Peyer's patch (tissue), 4 donors: ENCODE measurements around the gene EDIL3. TPM values are rescaled to one million over a fixed set of nuclear protein-coding genes. Genes with fewer than 3 reads are reported as not detected.

ENCODE experiments used
- DNase-seq, 3 donors: peaks; one replicate each; pipeline ENCODE4 v3.0.0-alpha.2; 2017 to 2019
- H3K27ac ChIP-seq, 4 donors: fragments of 200-600 bp; sonication (generic); one replicate each; pipeline ENCODE4 v1.5.1; 2016 to 2019
- H3K27me3 ChIP-seq, 2 donors: fragments of 200-600 bp; sonication (generic); one replicate each; pipeline ENCODE4 v1.5.1; 2019
- H3K36me3 ChIP-seq, 3 donors: fragments of 200-600 bp; sonication (generic); one replicate each; pipeline ENCODE4 v1.5.1; 2016 to 2019
- H3K4me1 ChIP-seq, 4 donors: fragments of 200-600 bp; sonication (generic); one replicate each; pipeline ENCODE4 v1.5.1; 2016 to 2019
- H3K4me3 ChIP-seq, 4 donors: fragments of 200-600 bp; sonication (generic); 1 replicate in 3 of 4; 2 replicates in 1 of 4; pipeline ENCODE4 v1.5.1; 2016 to 2019; ENCODE audit warnings: mild to moderate bottlenecking in 1 of 4
- H3K9me3 ChIP-seq, 4 donors: fragments of 200-600 bp; sonication (generic); one replicate each; pipeline ENCODE4 v1.5.1; 2016 to 2019; ENCODE audit warnings: mild to moderate bottlenecking in 1 of 4
- CTCF ChIP-seq, 6 experiments: fragments of 450-650 bp in 4 of 6; fragments of 200-600 bp in 2 of 6; sonication (generic) in 1 of 6; IDR thresholded peaks; one replicate each; pipeline ENCODE4 v1.5.1; 2017 to 2019; ENCODE audit warnings: antibody characterized with exemption in 6 of 6, mild to moderate bottlenecking in 3 of 6, moderate library complexity in 1 of 6
- POLR2A ChIP-seq, 2 donors: fragments of 450-650 bp; IDR thresholded peaks; one replicate each; pipeline ENCODE4 v1.5.1; 2017; ENCODE audit warnings: antibody characterized with exemption in 2 of 2, mild to moderate bottlenecking in 2 of 2, moderate library complexity in 2 of 2
- total RNA-seq, 4 donors: library from RNA; depleted of rRNA; stranded (reverse); fragments of >200 nt; gene quantifications; one replicate each; pipeline ENCODE4 v1.1.0, GENCODE V29; 2016

EDIL3 gene
- total RNA-seq, 4 donors from 2014 or later = 6.0 to 18.2 (median 6.4) TPM

GRCh38 chr5:83931969-83932368 lies 452.7 kb downstream of the EDIL3 start:
- Histone ChIP-seq H3K27me3 (no peaks in the 10 kb centered on the region), H3K4me1 (no peaks in the 10 kb centered on the region), H3K4me3 (no peak overlapping the region), H3K27ac (no peak overlapping the region), H3K36me3 (no peaks in the 10 kb centered on the region), H3K9me3 (no peaks in the 10 kb centered on the region)
- no peak for DNase-seq
- no peak for TF ChIP-seq POLR2A (IDR thresholded peaks at IDR 0.05)
- TF ChIP-seq CTCF (IDR thresholded peaks at IDR 0.05) = no peak

- no peaks in the 10 kb centered on the region for H3K27me3 ChIP-seq
- H3K9me3 ChIP-seq = peaks cover 0 to 5% (median 0%) of the 10 kb centered on the region in 4 donors
Observed at GRCh38 chr5:83927140-83927733, 457.4 kb downstream of the EDIL3 start.

GRCh38 chr5:83925955-83926337 lies 458.7 kb downstream of the EDIL3 start:
- DNase-seq = no peak
- H3K4me3 ChIP-seq = no peak overlapping the region
- H3K4me1 ChIP-seq = no peaks in the 10 kb centered on the region
- H3K9me3 ChIP-seq = peaks cover 0 to 5% (median 0%) of the 10 kb centered on the region in 4 donors
- no peaks in the 10 kb centered on the region for H3K36me3 ChIP-seq
- H3K27me3 ChIP-seq = no peaks in the 10 kb centered on the region
- TF ChIP-seq POLR2A (IDR thresholded peaks at IDR 0.05) (no peak), CTCF (IDR thresholded peaks at IDR 0.05) (no peak)
- H3K27ac ChIP-seq = no peak overlapping the region

More at GRCh38 chr5:83927140-83927733, 457.4 kb downstream of the EDIL3 start:
- H3K27ac ChIP-seq = no peak overlapping the region
- no peaks in the 10 kb centered on the region for H3K4me1 ChIP-seq
- TF ChIP-seq CTCF (IDR thresholded peaks at IDR 0.05) (peak in 4 of 6 experiments; percentile 54 to 62 (median 54)), POLR2A (IDR thresholded peaks at IDR 0.05) (no peak)
- DNase-seq = peak; percentile 17 to 71 (median 51)
- H3K4me3 ChIP-seq = no peak overlapping the region
- H3K36me3 ChIP-seq = no peaks in the 10 kb centered on the region

DNA sequence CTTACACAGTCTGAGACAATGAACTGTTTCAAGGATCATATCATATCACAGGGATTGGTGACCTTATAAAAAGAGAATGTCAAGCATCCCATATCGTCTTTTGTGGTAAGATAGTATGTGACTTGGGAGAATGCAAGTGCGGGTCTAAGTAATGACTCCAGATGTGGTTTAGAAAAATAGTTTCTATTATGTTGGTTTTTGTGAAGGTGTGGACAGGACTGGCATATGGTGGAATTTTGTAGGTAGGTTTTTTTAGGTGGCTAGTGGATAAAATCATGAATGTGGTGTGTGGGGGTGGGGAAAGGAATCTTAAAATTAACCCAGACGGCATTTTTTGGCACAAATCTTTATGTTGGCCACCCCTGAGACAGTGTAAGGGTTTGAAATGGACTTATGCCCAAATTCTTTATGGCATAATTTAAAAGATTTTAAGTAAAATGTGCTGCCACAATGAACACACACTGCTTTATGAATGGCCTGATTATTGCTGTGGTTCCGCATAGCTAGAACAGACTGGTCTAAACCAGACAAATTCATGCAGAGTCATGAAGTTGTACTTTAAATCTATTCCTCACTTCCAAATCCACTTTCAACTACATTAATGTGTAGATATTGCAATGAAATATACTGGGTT lies 459.2 kb downstream of the EDIL3 start:
- Histone ChIP-seq H3K4me3 (no peak overlapping the region), H3K27me3 (no peaks in the 10 kb centered on the region), H3K36me3 (no peaks in the 10 kb centered on the region), H3K27ac (no peak overlapping the region), H3K4me1 (no peaks in the 10 kb centered on the region), H3K9me3 (peaks cover 0 to 5% (median 0%) of the 10 kb centered on the region in 4 donors)
- no peak for DNase-seq
- no peak for TF ChIP-seq CTCF (IDR thresholded peaks at IDR 0.05)
- TF ChIP-seq POLR2A (IDR thresholded peaks at IDR 0.05) = no peak

DNA sequence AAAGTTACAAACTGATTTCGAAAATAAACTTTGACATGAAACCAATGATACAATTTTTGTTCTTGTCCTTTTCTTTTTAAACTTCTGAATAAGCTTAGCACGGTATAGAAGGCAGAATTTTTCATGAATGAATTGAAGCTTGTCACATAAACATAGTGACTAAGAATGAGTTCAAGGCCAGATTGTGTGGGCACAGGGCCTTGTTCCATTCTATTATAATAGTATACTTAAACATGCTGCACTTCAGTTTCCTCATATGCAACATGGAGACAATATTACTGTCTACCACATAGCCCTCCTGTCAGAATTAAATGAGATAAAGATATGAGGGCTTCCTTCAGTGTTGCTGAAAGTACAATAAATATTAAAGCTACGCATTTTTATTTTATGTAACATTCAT lies 459.8 kb downstream of the EDIL3 start:
- TF ChIP-seq POLR2A (IDR thresholded peaks at IDR 0.05) (no peak), CTCF (IDR thresholded peaks at IDR 0.05) (no peak)
- H3K4me3 ChIP-seq = no peak overlapping the region
- DNase-seq = no peak
- no peaks in the 10 kb centered on the region for H3K36me3 ChIP-seq
- no peaks in the 10 kb centered on the region for H3K27me3 ChIP-seq
- H3K9me3 ChIP-seq = peaks cover 0 to 5% (median 0%) of the 10 kb centered on the region in 4 donors
- no peak overlapping the region for H3K27ac ChIP-seq
- H3K4me1 ChIP-seq = no peaks in the 10 kb centered on the region
